HFF-Myc (cell line): ENCODE measurements around the gene CERS3.

ENCODE experiments used
- DNase-seq: peaks from one replicate; pipeline ENCODE4 v3.0.0-alpha.2; 2011; ENCODE audit warnings: low read depth; ENCODE audit errors: extremely low read depth
- H3K4me3 ChIP-seq: replicated peaks from 2 replicates; pipeline ENCODE4 v1.5.1; 2011; ENCODE audit warnings: low read depth, mild to moderate bottlenecking, control low read depth, low read length
- TF ChIP-seq, protein P1 (sequence below): IDR thresholded peaks from 2 replicates; pipeline ENCODE4 v1.5.1; 2012; ENCODE audit warnings: mild to moderate bottlenecking, low read depth, low read length, control low read depth; ENCODE audit errors: missing control alignments

The CERS3 gene

DNA sequence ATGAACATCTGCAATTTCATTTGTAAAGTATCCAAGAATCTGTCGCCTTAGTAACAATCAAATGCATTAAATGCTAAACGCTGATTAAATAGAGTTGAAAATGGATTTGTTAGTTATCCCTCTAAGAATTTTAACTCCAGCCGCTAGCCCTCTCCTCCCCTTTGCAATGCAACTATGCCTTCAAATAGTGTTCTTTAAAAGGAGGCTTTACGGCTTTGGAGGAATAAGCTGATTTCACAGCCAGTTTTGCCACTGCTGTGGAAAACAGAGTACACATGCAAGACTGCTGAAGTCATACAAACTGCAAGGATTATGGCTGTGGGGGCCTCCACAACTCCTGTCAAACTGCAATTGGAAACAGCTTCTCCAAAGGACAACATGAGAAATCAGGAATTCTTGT lies 89.2 kb downstream of the CERS3 start:
- no peak overlapping the region for H3K4me3 ChIP-seq
- DNase-seq, result no peak
- TF ChIP-seq, protein P1, sequence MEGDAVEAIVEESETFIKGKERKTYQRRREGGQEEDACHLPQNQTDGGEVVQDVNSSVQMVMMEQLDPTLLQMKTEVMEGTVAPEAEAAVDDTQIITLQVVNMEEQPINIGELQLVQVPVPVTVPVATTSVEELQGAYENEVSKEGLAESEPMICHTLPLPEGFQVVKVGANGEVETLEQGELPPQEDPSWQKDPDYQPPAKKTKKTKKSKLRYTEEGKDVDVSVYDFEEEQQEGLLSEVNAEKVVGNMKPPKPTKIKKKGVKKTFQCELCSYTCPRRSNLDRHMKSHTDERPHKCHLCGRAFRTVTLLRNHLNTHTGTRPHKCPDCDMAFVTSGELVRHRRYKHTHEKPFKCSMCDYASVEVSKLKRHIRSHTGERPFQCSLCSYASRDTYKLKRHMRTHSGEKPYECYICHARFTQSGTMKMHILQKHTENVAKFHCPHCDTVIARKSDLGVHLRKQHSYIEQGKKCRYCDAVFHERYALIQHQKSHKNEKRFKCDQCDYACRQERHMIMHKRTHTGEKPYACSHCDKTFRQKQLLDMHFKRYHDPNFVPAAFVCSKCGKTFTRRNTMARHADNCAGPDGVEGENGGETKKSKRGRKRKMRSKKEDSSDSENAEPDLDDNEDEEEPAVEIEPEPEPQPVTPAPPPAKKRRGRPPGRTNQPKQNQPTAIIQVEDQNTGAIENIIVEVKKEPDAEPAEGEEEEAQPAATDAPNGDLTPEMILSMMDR, result no peak

DNA sequence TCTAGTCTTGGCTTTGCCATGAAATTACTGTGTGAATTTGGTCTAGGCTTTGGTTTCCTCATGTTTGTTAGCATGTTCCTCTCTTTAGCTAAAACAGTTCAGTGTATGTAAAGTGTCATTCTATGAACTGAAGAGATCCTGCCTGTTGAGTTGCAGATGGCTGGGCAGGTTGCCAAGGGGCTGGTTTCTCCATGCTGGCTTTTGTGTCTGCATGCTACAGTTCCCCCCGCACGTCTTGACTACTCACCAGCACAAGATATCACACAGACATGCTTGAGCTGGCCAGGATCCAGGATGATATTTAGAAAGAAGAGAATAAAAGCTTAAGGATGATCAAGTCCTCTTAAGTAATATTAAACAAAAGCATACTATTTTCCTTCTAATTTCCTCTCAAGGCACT lies 90.2 kb downstream of the CERS3 start:
- TF ChIP-seq, protein P1, result no peak
- H3K4me3 ChIP-seq, result no peak overlapping the region
- DNase-seq, result no peak

DNA sequence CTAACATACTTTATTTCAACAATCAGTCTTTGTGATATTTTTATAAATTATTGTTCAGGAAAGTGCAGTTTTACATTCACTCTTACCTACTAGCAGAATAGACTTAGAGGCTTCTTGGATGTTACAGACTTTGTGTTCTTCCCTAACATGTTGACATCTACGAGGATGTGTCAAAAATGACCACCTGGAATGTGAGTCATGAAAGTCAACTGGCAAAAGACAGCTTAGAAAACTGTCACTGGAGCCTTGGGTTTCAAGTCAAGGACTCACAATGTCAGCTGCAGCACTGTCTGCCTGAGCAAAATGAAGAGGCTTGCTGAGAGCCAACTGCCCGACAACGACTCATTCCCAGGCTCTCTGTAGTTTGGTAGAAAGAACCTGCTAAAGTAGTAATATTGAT lies 91.5 kb downstream of the CERS3 start:
- TF ChIP-seq, protein P1, result no peak
- H3K4me3 ChIP-seq, result no peak overlapping the region
- no peak for DNase-seq

DNA sequence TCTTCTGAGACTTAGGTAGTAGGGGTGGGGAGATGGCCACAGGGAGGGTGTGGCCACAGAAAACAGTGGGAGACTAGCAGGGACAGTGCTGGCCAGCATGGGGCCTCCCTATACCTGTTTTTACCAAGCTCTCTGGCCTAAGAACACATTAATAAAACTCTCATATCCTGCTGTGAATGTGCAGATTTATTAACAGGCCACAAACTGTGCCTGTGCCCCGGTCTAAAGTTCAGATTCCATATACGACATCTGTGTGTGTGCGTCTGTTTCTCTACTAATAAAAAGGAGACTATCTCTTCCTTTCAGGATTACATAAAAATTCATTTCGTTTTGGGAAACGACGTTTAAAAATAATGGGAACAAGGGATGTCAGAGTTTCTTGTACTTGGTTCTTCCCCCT lies 94.2 kb downstream of the CERS3 start:
- TF ChIP-seq, protein P1, result no peak
- H3K4me3 ChIP-seq, result no peak overlapping the region
- DNase-seq, result no peak

DNA sequence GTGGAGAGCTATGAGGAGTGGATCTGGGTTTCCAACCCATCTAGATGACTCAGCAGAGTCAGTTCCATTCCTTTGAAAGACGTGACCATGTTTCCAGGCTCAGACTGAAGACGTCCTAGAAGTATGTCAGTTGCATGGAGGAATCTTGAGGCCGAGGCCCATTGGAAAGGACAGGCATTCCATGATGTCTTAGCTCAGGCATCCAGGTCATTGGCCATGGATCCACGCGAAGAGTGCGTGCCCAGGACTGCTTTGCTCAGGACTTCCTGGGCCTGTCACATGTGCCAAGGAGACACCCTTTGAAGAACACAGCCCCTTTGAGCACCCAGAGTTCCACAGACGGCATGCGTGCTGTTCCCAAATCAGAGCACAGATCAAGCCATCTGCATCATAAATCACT lies 94.7 kb downstream of the CERS3 start:
- TF ChIP-seq, protein P1, result no peak
- DNase-seq, result no peak
- H3K4me3 ChIP-seq, result no peak overlapping the region

DNA sequence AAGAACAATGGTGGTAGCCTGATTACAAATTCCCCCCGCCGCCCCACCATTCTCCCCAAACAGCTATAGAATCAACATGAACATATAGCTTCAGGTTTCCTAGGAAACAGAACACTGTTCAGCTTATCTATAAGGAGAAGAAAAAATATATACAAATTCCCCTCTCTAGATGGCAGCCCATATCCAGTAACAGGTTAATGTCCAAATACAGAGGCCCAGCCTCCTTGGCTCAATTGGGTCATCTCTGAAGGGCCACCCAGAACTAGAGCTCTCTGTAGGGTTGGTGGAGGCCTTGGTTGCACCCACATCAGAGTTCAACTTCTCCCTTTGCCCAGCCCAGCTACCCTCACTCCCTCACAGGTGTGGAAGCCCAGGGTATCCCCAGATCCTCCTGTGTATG lies 95.4 kb downstream of the CERS3 start:
- DNase-seq, result no peak
- H3K4me3 ChIP-seq, result no peak overlapping the region
- TF ChIP-seq, protein P1, result no peak

DNA sequence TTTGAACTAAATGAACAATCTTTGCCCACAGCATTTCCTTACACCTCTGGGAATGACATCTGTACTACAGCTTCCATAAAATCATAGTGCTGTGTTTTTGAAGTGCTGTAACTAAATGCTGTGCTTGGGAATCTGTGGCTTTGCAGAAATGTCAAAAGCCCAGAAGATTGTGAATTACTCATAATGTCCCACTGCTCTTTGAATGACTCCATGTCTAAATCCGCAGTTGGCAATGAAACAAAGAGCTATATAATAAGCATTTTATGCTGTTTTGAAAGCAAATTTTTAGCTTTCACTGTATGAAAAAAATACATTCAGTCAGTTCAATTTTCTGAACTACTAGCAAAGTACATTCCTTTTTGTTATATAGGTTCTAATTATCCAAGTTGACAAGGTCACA lies 98.3 kb downstream of the CERS3 start:
- H3K4me3 ChIP-seq, result no peak overlapping the region
- DNase-seq, result no peak
- TF ChIP-seq, protein P1, result no peak
